GM12875 (cell line): Measurements from ENCODE around the gene GMPPA.

Experiments used
- H3K4me3 ChIP-seq: one replicate; pipeline ENCODE4 v1.5.1; 2011; ENCODE audit warnings: low read depth, low read length, control low read depth
- TF ChIP-seq, protein P1 (sequence below): IDR thresholded peaks from 2 replicates; pipeline ENCODE4 v1.5.1; 2011; ENCODE audit warnings: low read depth, mild to moderate bottlenecking, control low read depth, inconsistent platforms, low read length, moderate library complexity, borderline replicate concordance; ENCODE audit not compliant: insufficient read depth

Gene GMPPA

DNA sequence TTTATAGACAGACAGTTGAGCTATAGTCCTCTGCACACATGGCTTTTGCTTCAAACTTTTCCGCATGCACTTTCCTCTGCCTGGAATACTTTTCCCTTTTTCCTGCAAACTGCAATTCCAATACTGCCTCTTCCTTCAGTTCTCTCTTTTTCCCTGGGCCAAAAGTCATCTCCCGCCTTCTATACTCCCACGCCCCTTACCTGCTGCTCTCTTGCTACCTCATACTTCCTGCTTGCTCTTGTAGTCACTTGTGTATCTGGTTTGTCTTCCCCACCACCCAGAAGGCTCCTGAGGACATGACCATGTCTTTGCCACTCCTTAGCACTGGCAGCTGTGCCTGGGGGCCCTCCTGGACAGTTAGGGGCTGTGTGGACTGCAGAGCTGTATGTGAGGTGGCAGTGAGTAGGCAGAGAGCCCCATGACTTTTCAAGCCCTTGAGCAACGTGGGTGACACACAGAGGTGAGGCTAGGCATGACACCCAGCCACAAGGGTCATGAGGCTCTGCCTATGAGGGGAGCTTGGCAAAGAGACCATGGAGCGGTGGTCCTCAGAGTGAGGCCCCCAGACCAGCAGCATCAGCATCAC lies 40.8 kb upstream of the GMPPA start:
- TF ChIP-seq, protein P1, sequence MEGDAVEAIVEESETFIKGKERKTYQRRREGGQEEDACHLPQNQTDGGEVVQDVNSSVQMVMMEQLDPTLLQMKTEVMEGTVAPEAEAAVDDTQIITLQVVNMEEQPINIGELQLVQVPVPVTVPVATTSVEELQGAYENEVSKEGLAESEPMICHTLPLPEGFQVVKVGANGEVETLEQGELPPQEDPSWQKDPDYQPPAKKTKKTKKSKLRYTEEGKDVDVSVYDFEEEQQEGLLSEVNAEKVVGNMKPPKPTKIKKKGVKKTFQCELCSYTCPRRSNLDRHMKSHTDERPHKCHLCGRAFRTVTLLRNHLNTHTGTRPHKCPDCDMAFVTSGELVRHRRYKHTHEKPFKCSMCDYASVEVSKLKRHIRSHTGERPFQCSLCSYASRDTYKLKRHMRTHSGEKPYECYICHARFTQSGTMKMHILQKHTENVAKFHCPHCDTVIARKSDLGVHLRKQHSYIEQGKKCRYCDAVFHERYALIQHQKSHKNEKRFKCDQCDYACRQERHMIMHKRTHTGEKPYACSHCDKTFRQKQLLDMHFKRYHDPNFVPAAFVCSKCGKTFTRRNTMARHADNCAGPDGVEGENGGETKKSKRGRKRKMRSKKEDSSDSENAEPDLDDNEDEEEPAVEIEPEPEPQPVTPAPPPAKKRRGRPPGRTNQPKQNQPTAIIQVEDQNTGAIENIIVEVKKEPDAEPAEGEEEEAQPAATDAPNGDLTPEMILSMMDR, result peak; percentile 42; the same call in 1 of the 2 replicates
- H3K4me3 ChIP-seq, result no peak overlapping the region

DNA sequence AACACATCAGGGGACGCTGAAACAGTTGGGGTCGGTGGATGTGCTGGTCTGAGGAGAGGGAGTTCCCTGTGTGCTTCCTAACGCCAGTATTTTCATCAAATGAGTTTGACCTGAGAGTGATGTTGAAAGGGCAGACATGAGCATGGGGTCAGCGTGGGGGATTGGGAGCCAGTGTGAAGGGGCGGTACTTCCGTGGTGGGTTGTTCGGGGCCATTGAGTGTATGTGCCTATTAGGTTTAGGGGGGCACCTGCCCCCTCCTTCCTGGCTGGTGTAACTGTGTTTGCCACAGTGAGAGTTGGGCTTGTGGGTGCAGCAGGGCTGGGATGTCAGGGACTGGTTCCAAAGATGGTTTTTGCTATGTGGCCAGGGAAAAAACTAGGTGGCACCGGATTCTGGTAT lies 39.7 kb upstream of the GMPPA start:
- no peak overlapping the region for H3K4me3 ChIP-seq
- TF ChIP-seq, protein P1, result no peak

- H3K4me3 ChIP-seq, result no peak overlapping the region
- TF ChIP-seq, protein P1, result peak; percentile 95
Measured at GRCh38 chr2:219459460-219460311, 39.0 kb upstream of the GMPPA start.

- TF ChIP-seq, protein P1, result no peak
Measured at GRCh38 chr2:219460424-219460926, 38.2 kb upstream of the GMPPA start.

GRCh38 chr2:219461047-219461514 lies 37.6 kb upstream of the GMPPA start:
- TF ChIP-seq, protein P1, result no peak
- H3K4me3 ChIP-seq, result no peak overlapping the region

More at GRCh38 chr2:219460424-219460926, 38.2 kb upstream of the GMPPA start:
- H3K4me3 ChIP-seq, result no peak overlapping the region

DNA sequence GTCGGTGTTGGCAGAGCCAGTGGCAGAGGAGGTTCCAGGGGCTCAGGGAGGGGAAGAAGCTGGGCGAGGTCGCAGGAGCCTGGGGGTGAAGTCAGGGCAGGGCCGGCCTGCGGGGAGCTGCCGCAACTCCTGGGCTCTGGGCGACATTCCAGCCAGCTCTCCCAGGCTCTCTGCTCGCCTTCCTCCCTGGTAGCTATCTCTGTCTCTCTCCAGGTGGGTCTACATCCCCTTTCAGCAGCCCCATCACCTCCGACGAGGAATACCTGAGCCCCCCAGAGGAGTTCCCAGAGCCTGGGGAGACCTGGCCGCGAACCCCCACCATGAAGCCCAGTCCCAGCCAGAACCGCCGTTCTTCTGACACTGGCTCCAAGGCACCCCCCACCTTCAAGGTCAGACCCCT lies 37.0 kb upstream of the GMPPA start:
- TF ChIP-seq, protein P1, result no peak
- H3K4me3 ChIP-seq, result no peak overlapping the region

GRCh38 chr2:219462349-219462748 lies 36.3 kb upstream of the GMPPA start:
- TF ChIP-seq, protein P1, result no peak
- H3K4me3 ChIP-seq, result no peak overlapping the region
